OCI-LY7 (cell line): Measurements from ENCODE around the gene GIMAP8. TPM values are rescaled to one million over a fixed set of nuclear protein-coding genes. Genes with fewer than 3 reads are reported as not detected.

Experiments used
- BruUV-seq: library from RNA; stranded (reverse); fragments of 400-500 nt; replicated peaks from 2 replicates; lab custom pipeline; 2021; lab: Mats Ljungman, UMichigan
- CTCF ChIA-PET: fragments of 300-600 bp; sonication (Branson Sonifier 250); formaldehyde crosslinking; loops from one replicate; lab custom pipeline; 2022; ENCODE audit warnings: antibody characterized with exemption; ENCODE audit not compliant: unreplicated experiment; lab: Charles Lee
- POLR2A ChIA-PET: fragments of 300-600 bp; sonication (Branson Sonifier 250); formaldehyde crosslinking; loops from one replicate; lab custom pipeline; 2022; ENCODE audit warnings: antibody characterized with exemption; lab: Charles Lee
- DNase-seq: peaks from one replicate; pipeline ENCODE4 v3.0.0-alpha.2; 2015; ENCODE audit warnings: low spot score
- H2AFZ ChIP-seq: fragments of 200-600 bp; sonication (generic), shearing (Covaris generic); 2 replicates; pipeline ENCODE4 v1.6.1; 2014; ENCODE audit warnings: mild to moderate bottlenecking, antibody characterized with exemption, low read length, moderate library complexity
- H3K27ac ChIP-seq: fragments of 200-600 bp; sonication (generic); 2 replicates; pipeline ENCODE4 v1.5.1; 2014; ENCODE audit warnings: mixed run types, low read depth, mild to moderate bottlenecking, moderate library complexity, low read length, inconsistent platforms; ENCODE audit not compliant: poor library complexity, severe bottlenecking
- H3K36me3 ChIP-seq: fragments of 200-600 bp; sonication (generic); 2 replicates; pipeline ENCODE4 v1.6.1; 2014; ENCODE audit warnings: mild to moderate bottlenecking, antibody characterized with exemption, low read length, moderate library complexity, mixed read lengths; ENCODE audit not compliant: insufficient read depth
- H3K4me1 ChIP-seq: fragments of 200-600 bp; sonication (generic); 2 replicates; pipeline ENCODE4 v1.5.1; 2014; ENCODE audit warnings: mild to moderate bottlenecking, low read length; ENCODE audit not compliant: insufficient read depth, poor library complexity, severe bottlenecking
- H3K4me2 ChIP-seq: fragments of 200-600 bp; sonication (generic); 2 replicates; pipeline ENCODE4 v1.6.1; 2014; ENCODE audit warnings: mild to moderate bottlenecking, low read length
- H3K4me3 ChIP-seq: fragments of 200-600 bp; sonication (generic); 2 replicates; pipeline ENCODE4 v1.5.1; 2014; ENCODE audit warnings: mild to moderate bottlenecking, low read depth, low read length; ENCODE audit not compliant: poor library complexity, severe bottlenecking
- H3K79me2 ChIP-seq: fragments of 200-600 bp; sonication (generic); 2 replicates; pipeline ENCODE4 v1.6.1; 2016; ENCODE audit warnings: low read depth, mild to moderate bottlenecking, low read length, moderate library complexity, mixed read lengths; ENCODE audit not compliant: insufficient read depth
- H3K9me2 ChIP-seq: fragments of 200-600 bp; sonication (generic); 2 replicates; pipeline ENCODE4 v1.6.1; 2016; ENCODE audit warnings: mild to moderate bottlenecking, low read length, mixed read lengths; ENCODE audit not compliant: insufficient read depth
- H3K9me3 ChIP-seq: fragments of 200-600 bp; sonication (generic); 2 replicates; pipeline ENCODE4 v1.6.1; 2014; ENCODE audit warnings: mild to moderate bottlenecking, mixed run types, low read length, mixed read lengths
- H4K20me1 ChIP-seq: fragments of 200-600 bp; sonication (generic); 2 replicates; pipeline ENCODE4 v1.6.1; 2014; ENCODE audit warnings: mild to moderate bottlenecking, antibody characterized with exemption, low read length, moderate library complexity, mixed read lengths; ENCODE audit not compliant: insufficient read depth
- EZH2phosphoT487 ChIP-seq: fragments of 200-600 bp; sonication (generic); IDR thresholded peaks from 2 replicates; pipeline ENCODE4 v1.6.1; 2018; ENCODE audit warnings: low read depth, borderline replicate concordance, mild to moderate bottlenecking, mixed run types, antibody characterized with exemption, low read length, moderate library complexity, mixed read lengths
- intact Hi-C: fragments of 100-400 bp; cut with micrococcal nuclease; formaldehyde crosslinking; loops from one replicate; pipeline ENCODE4 v1.10.0; 2022; ENCODE audit not compliant: unreplicated experiment
- total RNA-seq, 2 experiments: library from RNA; depleted of rRNA in 1 of 2; stranded (reverse); fragments of >200 nt in 1 of 2; shearing (Covaris generic) in 1 of 2; gene quantifications; 2 replicates each; pipeline ENCODE4 v1.2.3, GENCODE V29; 2014 to 2022
- TF ChIP-seq, protein P1 (sequence below): fragments of 200-600 bp; sonication (generic); conservative IDR thresholded peaks from 2 replicates; pipeline ENCODE4 v1.5.1; 2014; ENCODE audit warnings: mild to moderate bottlenecking, antibody characterized with exemption, low read length, moderate library complexity, mixed read lengths

The GIMAP8 gene
- total RNA-seq, 2 experiments from 2014 or later: not detected

DNA sequence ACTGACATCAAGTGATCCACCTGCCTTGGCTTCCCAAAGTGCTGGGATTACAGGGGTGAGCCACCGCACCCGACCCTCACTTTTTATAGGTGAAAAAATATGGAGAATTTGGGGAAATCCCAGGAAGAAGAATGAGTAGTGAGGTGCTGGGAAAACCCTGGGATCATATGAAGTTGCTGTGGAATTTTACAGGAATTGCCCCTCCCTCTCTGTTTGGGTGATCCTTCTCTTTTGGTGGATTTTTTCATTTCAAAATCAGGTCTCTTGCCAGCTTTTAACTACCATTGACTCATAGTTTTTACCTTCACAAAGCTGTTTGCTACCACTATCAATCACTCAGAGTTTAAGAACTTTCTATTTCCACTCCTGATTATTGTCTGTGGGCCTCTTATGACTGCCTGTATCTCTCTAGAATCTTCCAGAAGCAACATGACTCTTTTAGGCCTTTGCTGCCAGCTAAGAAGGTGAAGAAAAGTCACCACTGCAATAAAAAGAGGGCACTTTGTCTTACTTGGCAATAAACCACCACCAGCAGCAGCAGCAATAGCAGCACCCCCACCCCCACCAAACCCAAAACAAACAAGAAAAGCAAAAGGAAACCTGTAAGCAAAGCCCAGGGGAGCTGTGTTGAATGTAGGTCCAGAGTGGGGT lies 4.0 kb upstream of the GIMAP8 start:
- H3K27ac ChIP-seq: no peak overlapping the region
- H3K4me2 ChIP-seq: no peak overlapping the region
- POLR2A ChIA-PET: no interaction called here

DNA sequence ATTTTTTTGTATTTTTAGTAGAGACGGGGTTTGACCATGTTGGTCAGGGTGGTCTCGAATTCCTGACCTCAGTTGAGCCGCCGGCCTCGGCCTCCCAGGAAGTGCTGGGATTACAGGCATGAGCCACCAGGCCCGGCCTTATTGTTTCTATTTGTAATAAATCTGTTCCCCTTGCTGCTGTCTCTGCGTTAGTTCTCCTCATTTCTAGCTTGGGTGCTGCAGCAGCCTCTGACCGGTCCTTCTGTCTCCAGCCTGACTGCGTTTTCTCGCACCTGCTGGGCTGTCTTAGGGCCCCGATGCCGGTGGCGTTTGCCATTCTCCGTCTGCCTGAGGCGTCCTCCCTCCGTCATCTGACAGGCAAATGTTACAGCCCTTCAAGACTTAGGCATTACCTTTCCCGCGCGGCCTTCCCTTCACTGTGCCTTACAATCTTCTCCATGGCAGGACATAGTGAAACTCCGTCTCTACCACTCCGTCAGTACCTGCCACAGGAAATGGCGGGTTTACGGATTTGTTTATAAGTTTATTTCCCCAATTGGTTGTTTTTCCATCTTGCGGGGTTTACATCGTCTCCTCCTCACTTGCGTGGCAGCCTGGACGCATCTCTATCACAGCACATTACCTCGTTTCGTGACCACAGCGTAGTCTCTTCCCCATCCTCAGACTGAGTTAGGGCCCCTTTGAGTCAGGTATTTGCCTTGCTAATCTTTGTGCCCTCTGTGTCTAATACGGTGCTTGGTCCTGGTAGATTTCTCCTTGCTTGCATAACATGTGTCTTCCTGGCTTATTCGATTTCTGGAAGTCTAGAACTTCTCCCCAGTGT lies 2.3 kb upstream of the GIMAP8 start:
- Histone ChIP-seq H3K4me2 (no peak overlapping the region), H3K36me3 (no peaks in the 10 kb centered on the region), H3K9me2 (no peaks in the 10 kb centered on the region), H3K79me2 (no peaks in the 10 kb centered on the region), H3K27ac (no peak overlapping the region), H3K4me3 (no peak overlapping the region), H4K20me1 (no peaks in the 10 kb centered on the region), H3K9me3 (no peaks in the 10 kb centered on the region), H3K4me1 (no peaks in the 10 kb centered on the region), H2AFZ (no peak overlapping the region)
- no TSS peak for BruUV-seq
- CTCF ChIA-PET: no interaction called here
- DNase-seq: no peak
- no peak for TF ChIP-seq EZH2phosphoT487
- TF ChIP-seq, protein P1, sequence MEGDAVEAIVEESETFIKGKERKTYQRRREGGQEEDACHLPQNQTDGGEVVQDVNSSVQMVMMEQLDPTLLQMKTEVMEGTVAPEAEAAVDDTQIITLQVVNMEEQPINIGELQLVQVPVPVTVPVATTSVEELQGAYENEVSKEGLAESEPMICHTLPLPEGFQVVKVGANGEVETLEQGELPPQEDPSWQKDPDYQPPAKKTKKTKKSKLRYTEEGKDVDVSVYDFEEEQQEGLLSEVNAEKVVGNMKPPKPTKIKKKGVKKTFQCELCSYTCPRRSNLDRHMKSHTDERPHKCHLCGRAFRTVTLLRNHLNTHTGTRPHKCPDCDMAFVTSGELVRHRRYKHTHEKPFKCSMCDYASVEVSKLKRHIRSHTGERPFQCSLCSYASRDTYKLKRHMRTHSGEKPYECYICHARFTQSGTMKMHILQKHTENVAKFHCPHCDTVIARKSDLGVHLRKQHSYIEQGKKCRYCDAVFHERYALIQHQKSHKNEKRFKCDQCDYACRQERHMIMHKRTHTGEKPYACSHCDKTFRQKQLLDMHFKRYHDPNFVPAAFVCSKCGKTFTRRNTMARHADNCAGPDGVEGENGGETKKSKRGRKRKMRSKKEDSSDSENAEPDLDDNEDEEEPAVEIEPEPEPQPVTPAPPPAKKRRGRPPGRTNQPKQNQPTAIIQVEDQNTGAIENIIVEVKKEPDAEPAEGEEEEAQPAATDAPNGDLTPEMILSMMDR: no peak
- POLR2A ChIA-PET: interaction anchor here (1.1 kb wide), 1 partner anchor 41 kb away, joined by 5 read pairs; no protein-coding TSS in a partner anchor
- intact Hi-C loops: loop anchor here (5.0 kb wide), 2 partner anchors 114 to 309 kb away; no protein-coding TSS in a partner anchor

More for the DNA sequence above, 4.0 kb upstream of the GIMAP8 start:
- H3K4me1 ChIP-seq: no peaks in the 10 kb centered on the region
- intact Hi-C loops: loop anchor here (5.0 kb wide), 2 partner anchors 116 to 311 kb away; no protein-coding TSS in a partner anchor
- no peak for DNase-seq
- H4K20me1 ChIP-seq: no peaks in the 10 kb centered on the region
- no peak overlapping the region for H2AFZ ChIP-seq
- H3K9me2 ChIP-seq: no peaks in the 10 kb centered on the region
- no peaks in the 10 kb centered on the region for H3K9me3 ChIP-seq
- no peaks in the 10 kb centered on the region for H3K79me2 ChIP-seq
- no TSS peak for BruUV-seq
- no peak overlapping the region for H3K4me3 ChIP-seq
- CTCF ChIA-PET: no interaction called here
- no peaks in the 10 kb centered on the region for H3K36me3 ChIP-seq
- TF ChIP-seq, protein P1: no peak
- no peak for TF ChIP-seq EZH2phosphoT487
